ENCODE measurements around the gene SERPINI2. TPM values are rescaled to one million over a fixed set of nuclear protein-coding genes. Genes with fewer than 3 reads are reported as not detected.

Gene SERPINI2
- total and polyA plus RNA-seq, 2 of the 13 experiments (the other 11 are each of a cell fraction or from before 2014, with no cell fraction given): not detected

DNA sequence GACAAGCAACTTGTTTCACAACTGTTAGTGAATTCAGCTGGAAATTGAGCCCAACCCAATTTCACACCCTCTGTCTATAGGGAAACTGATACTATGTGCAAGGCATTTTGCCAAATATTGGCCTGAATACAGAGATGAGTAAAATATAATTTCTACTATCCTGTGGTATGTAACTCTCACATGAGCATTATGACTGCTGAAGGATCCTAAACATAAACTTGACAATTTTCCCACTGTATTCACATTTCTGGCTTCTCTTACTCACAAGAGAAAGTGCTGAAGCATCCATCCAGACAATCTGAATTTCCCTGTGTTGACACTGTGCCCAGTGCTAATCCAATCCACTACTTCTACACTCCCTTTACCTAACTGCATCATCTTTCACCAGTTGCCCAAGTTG, 28.4 kb downstream of the SERPINI2 start:
- no peak overlapping the region for H3K4me2 ChIP-seq (ENCODE audit: low read depth, low read length)
- ChIA-PET CTCF (ENCODE audit: low intra/inter-chr PET ratio, low total read pairs) (no interaction called here), POLR2A (no interaction called here)
- intact Hi-C loops (cut with micrococcal nuclease; ENCODE audit: unreplicated experiment): no loop called here
- in situ Hi-C loops (cut with HindIII; ENCODE audit: extremely low pct_ligation_motif_present, low pct_unique_long_range_greater_than_20kb): no loop called here
- H3K27me3 ChIP-seq (ENCODE audit: control insufficient read depth in 1 of 2, insufficient read depth in 2 of 2, low read length in 2 of 2): no peaks in the 10 kb centered on the region
- no peaks in the 10 kb centered on the region for H3K9me3 ChIP-seq (ENCODE audit: low read length)
- TF ChIP-seq, protein P1, sequence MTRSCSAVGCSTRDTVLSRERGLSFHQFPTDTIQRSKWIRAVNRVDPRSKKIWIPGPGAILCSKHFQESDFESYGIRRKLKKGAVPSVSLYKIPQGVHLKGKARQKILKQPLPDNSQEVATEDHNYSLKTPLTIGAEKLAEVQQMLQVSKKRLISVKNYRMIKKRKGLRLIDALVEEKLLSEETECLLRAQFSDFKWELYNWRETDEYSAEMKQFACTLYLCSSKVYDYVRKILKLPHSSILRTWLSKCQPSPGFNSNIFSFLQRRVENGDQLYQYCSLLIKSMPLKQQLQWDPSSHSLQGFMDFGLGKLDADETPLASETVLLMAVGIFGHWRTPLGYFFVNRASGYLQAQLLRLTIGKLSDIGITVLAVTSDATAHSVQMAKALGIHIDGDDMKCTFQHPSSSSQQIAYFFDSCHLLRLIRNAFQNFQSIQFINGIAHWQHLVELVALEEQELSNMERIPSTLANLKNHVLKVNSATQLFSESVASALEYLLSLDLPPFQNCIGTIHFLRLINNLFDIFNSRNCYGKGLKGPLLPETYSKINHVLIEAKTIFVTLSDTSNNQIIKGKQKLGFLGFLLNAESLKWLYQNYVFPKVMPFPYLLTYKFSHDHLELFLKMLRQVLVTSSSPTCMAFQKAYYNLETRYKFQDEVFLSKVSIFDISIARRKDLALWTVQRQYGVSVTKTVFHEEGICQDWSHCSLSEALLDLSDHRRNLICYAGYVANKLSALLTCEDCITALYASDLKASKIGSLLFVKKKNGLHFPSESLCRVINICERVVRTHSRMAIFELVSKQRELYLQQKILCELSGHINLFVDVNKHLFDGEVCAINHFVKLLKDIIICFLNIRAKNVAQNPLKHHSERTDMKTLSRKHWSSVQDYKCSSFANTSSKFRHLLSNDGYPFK (CRISPR knock-in tag; IDR thresholded peaks at IDR 0.05; ENCODE audit: borderline replicate concordance): no peak
- TF ChIP-seq, protein P2, sequence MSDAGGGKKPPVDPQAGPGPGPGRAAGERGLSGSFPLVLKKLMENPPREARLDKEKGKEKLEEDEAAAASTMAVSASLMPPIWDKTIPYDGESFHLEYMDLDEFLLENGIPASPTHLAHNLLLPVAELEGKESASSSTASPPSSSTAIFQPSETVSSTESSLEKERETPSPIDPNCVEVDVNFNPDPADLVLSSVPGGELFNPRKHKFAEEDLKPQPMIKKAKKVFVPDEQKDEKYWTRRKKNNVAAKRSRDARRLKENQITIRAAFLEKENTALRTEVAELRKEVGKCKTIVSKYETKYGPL (CRISPR knock-in tag; IDR thresholded peaks at IDR 0.05): no peak
- TF ChIP-seq HNF4A (CRISPR knock-in tag; IDR thresholded peaks at IDR 0.05): no peak
- TF ChIP-seq, protein P3, sequence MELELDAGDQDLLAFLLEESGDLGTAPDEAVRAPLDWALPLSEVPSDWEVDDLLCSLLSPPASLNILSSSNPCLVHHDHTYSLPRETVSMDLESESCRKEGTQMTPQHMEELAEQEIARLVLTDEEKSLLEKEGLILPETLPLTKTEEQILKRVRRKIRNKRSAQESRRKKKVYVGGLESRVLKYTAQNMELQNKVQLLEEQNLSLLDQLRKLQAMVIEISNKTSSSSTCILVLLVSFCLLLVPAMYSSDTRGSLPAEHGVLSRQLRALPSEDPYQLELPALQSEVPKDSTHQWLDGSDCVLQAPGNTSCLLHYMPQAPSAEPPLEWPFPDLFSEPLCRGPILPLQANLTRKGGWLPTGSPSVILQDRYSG (CRISPR knock-in tag; IDR thresholded peaks at IDR 0.05): no peak
- TF ChIP-seq ZNF160 (CRISPR knock-in tag; IDR thresholded peaks at IDR 0.05): no peak
- no peak for TF ChIP-seq MBD4 (IDR thresholded peaks at IDR 0.05; ENCODE audit: borderline replicate concordance, low read length)
- no peak for TF ChIP-seq ZNF496 (CRISPR knock-in tag; IDR thresholded peaks at IDR 0.05; ENCODE audit: insufficient replicate concordance)
- H3K9ac ChIP-seq (ENCODE audit: insufficient read depth, low read depth, low read length): no peak overlapping the region
- H3K4me1 ChIP-seq (ENCODE audit: insufficient read depth, low read length): no peaks in the 10 kb centered on the region
- no peak overlapping the region for H3K27ac ChIP-seq (ENCODE audit: extremely low read length, insufficient read depth, low read length)
- no peak for DNase-seq (ENCODE audit: low spot score)
- H4K20me1 ChIP-seq (ENCODE audit: insufficient read depth, low read length): no peaks in the 10 kb centered on the region
- no peak for FAIRE-seq
- no TSS peak for BruUV-seq (replicated peaks)
- no peaks in the 10 kb centered on the region for H3K36me3 ChIP-seq (replicated peaks in 1 of 2; ENCODE audit: control insufficient read depth in 1 of 2, insufficient read depth in 2 of 2, low read length in 2 of 2)
- H3K4me3 ChIP-seq (replicated peaks in 1 of 3; ENCODE audit: insufficient read depth in 1 of 3, low read depth in 2 of 3, low read length in 3 of 3): no peak overlapping the region
- no peak overlapping the region for H2AFZ ChIP-seq (ENCODE audit: low read length)
- ATAC-seq: no peak
- H3K79me2 ChIP-seq (ENCODE audit: insufficient read depth, low read length): no peaks in the 10 kb centered on the region
